Epithelial cell of proximal tubule (primary cell): Measurements from ENCODE around the gene PHKA2. TPM values are rescaled to one million over a fixed set of nuclear protein-coding genes. Genes with fewer than 3 reads are reported as not detected.

ENCODE experiments used
- DNase-seq: peaks from one replicate; pipeline ENCODE4 v3.0.0-alpha.2; 2011; ENCODE audit warnings: low read depth
- H3K4me3 ChIP-seq: 2 replicates; pipeline ENCODE4 v1.5.1; 2011; ENCODE audit warnings: low read depth, mild to moderate bottlenecking, low read length
- total RNA-seq: library from RNA; depleted of rRNA; stranded (reverse); fragments of >200 nt; gene quantifications from 2 replicates; pipeline ENCODE4 v1.2.3, GENCODE V29; 2015
- TF ChIP-seq, protein P1 (sequence below): conservative IDR thresholded peaks from 2 replicates; pipeline ENCODE4 v1.5.1; 2012; ENCODE audit warnings: low read depth, mild to moderate bottlenecking, low read length

Gene PHKA2
- total RNA-seq, 1 donor from 2014 or later: 12.9 TPM

DNA sequence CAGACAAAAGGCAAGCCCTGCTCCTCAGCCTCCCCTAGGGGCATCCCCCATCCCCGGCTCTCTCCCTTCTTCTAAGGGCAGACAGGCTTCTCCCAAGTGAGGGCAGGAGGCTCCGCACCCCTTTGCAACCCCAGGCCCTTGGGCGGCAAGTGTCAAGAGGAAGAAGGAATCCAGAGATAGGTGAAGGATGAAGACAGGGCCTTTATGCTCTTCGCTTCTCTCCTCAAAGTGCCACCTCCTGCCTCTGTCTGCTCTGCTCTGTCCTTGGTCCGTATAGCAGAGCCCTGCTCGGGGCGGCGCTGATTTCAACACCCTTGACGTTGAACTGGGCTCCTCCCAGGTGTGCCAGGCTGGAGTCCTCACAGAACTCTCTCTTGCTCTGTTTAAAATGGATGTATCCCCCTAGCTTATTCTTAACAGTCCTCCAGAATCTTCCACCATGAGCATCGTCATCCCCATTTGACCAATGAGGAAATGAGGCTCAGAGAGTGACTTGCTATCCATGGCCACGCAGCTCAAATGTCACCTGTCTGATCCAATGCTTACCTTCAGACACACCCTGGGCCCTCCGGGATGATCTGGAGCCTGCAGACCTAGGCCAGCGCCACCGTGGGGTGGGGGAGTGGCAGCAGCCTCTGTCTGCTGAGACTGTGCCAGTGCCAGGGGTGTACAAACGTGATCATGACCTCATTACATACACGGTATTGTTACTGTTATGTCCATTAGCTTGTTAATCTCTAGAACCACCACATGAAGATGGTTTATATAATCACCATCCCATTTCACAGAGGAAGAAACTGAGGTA is 99.8 kb downstream of the PHKA2 start:
- no peak overlapping the region for H3K4me3 ChIP-seq
- DNase-seq: no peak
- TF ChIP-seq, protein P1, sequence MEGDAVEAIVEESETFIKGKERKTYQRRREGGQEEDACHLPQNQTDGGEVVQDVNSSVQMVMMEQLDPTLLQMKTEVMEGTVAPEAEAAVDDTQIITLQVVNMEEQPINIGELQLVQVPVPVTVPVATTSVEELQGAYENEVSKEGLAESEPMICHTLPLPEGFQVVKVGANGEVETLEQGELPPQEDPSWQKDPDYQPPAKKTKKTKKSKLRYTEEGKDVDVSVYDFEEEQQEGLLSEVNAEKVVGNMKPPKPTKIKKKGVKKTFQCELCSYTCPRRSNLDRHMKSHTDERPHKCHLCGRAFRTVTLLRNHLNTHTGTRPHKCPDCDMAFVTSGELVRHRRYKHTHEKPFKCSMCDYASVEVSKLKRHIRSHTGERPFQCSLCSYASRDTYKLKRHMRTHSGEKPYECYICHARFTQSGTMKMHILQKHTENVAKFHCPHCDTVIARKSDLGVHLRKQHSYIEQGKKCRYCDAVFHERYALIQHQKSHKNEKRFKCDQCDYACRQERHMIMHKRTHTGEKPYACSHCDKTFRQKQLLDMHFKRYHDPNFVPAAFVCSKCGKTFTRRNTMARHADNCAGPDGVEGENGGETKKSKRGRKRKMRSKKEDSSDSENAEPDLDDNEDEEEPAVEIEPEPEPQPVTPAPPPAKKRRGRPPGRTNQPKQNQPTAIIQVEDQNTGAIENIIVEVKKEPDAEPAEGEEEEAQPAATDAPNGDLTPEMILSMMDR: no peak

- DNase-seq: no peak
- H3K4me3 ChIP-seq: no peak overlapping the region
- TF ChIP-seq, protein P1: no peak
Measured at GRCh38 chrX:18883234-18883960, 100.5 kb downstream of the PHKA2 start.

DNA sequence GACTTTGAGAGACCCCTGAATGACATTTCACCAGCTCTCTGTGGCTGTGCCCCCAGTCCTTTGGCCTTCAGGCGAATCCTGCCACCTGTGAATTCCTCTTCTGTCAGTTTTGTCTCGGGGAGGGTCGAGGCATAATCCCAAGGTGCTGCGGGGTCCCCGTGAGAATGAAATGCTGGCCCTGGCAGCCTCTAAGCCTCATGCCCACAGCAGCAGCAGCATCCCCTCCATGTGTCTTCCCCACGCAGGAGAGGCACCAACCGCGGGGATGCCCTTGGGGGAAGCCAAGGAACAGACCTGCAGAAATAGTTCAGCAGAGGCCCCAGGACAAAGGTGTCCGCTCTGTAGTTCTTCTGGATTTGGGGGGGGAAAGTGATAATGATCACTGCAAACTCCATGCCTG is 104.8 kb downstream of the PHKA2 start:
- no peak for DNase-seq
- TF ChIP-seq, protein P1: no peak
- H3K4me3 ChIP-seq: no peak overlapping the region

DNA sequence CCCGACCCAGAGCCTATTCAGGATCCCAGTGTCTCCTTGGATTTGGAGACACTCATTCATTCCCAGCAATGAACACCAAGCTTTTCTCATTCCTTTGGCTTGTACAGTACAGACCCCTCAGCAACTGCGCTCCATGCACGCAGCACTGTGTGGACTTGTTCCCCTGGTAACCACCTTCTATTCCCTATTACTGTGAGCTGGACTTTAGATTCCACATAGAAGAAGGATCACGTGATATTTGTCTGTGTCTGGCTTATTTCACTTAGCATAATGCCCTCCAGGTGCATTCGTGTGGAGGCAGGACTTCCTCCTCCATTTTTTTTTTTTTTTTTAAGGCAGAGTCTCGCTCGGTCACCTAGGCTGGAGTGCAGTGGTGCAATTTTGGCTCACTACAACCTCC is 106.4 kb downstream of the PHKA2 start:
- no peak for DNase-seq
- TF ChIP-seq, protein P1: no peak
- H3K4me3 ChIP-seq: no peak overlapping the region

DNA sequence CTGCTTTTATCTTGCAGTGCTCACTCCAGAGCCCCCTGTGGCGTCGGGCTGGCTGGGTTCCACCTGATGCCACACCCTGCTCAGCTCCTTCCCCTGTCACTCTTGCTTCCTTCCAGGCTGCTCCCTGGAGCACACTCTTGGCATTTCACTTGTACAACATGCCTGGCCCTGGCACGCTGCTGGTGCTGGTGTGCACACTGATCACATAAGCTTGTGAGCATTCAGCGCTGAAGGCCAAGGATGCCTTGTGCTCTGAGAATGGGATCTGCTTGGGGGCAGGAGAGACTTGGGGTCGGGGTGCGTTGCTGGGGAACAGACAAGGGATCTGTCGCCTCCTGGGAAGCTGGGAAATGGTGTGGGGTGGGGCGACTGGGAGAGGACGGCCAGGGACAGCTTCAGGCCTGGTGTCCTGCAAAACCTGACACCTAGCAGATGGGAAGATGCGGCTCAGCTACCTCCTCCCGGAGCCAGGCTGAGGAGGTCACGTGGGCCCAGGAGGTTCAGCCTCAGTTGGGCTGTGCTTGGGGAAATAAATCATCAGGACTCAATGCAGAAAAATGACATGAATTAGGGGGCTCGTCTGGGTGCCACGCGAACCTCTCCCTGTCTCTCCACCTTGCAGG is 108.5 kb downstream of the PHKA2 start:
- TF ChIP-seq, protein P1: no peak
- H3K4me3 ChIP-seq: no peak overlapping the region
- no peak for DNase-seq

DNA sequence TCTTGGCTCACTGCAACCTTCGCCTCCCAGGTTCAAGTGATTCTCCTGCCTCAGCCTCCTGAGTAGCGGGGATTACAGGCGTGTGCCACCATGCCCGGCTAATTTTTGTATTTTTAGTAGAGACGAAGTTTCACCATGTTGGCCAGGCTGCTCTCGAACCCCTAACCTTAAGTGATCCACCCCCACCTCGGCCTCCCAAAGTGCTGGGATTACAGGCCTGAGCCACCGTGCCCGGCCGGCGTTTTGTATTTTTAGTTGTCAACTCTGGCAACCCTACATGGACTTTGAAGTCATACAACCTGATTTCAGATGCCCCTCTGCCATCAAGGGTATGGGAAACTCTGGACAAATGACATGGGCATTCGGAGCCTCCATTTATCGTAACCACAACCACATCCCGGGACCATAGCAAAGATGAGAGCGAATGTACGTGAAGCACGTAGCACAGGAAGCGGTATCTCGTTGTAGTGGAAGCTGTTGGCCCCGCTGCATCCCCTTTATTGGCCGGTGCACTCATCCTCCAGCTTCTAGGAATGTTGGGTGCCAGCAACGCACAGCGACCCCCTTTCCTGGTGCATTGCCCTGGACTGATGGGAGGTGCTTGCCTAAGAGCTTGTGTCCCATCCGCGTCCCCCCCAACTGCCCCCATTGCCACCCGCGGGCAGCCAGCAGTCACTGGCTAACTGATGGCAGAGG is 109.2 kb downstream of the PHKA2 start:
- DNase-seq: no peak
- TF ChIP-seq, protein P1: no peak
- no peak overlapping the region for H3K4me3 ChIP-seq
